NCI-H2171 treated with DMSO at 0.1 percent for 48 hours (cell line): Measurements from ENCODE around the gene ACOXL.
A peak's percentile ranks its signal among the peaks of the same experiment; 100 is the strongest.
"Not testable (repeated sequence)": the region's sequence is repeated elsewhere in the genome, so short reads cannot be mapped to it uniquely, and the experiment has no call there.

Source experiments
- DNase-seq: peaks from one replicate; lab custom pipeline; 2025; lab: John Stamatoyannopoulos, UW

The ACOXL gene

DNA sequence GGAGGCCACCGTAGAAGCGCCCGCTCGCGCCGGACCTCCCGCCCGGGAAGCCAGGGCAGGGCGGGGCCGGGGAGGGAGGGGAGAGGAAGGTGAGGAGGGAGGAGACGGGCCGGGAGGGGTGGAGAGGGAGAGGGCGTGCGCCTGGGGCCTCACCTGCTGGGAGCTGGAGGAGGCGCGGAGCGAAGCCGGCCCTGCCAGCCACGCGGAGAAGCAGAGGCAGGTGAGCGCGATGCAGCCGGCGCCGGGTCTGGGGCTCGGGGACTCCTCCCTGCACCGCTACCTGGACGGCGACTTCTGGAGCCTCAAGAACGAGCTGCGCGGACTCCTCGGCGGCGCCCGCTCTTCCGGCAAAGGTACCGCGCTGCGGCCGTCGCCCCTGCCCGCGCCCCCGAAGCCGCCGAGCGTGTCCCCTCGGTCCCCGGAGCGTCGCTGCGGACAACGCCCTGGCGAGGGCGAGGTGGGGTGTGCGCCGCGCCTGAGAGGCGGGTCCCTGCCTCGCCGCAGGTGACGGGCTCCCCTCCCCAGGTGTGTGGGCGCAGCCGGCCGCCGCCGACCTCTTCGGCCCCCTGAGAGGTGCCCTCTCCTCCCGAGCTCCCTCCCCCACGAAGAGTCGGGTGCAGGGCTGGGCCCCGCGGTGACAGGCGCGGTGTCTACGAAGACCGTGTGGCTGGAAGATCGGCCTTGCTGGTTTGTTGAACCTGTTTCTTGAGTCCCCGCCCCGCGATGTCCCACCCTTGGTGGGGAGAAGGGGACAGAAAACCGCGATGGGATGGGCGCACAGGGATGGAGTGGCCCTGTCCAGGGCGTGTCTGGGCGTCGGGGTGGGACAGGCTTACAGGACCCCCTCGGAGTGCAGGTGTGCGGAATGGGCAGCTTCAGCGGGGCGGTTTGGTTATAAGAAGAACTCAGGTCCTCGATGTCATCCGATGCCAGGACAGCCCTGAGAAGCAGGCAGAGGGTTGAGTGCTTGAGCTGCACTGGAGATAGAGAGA is at the start of gene ACOXL:
ACOXL (plus strand) TSS at position 152 of the 992 bp plus-strand sequence. CDS start 35,817 bp downstream, outside the sequence.
- peak; percentile 45 for DNase-seq

DNA sequence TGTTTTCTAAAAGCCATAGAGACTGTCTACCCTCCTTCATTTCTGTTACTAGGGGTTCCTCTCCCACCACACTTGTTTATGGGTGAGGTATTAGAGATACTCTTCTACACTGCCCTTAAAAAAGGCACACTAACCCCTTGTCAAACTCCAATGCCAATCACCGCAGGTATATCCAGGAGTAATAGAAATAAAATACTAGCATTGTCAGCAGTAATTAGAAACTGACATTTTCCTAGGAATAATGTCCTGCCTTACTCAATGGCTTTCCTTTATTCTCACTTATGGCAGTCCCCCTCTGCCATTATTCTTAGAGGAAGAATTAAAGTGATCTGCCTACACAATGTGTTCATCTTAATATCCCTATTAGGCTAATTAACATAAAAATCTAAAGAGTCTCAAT is 49.5 kb upstream of the ACOXL start:
- no peak for DNase-seq

DNA sequence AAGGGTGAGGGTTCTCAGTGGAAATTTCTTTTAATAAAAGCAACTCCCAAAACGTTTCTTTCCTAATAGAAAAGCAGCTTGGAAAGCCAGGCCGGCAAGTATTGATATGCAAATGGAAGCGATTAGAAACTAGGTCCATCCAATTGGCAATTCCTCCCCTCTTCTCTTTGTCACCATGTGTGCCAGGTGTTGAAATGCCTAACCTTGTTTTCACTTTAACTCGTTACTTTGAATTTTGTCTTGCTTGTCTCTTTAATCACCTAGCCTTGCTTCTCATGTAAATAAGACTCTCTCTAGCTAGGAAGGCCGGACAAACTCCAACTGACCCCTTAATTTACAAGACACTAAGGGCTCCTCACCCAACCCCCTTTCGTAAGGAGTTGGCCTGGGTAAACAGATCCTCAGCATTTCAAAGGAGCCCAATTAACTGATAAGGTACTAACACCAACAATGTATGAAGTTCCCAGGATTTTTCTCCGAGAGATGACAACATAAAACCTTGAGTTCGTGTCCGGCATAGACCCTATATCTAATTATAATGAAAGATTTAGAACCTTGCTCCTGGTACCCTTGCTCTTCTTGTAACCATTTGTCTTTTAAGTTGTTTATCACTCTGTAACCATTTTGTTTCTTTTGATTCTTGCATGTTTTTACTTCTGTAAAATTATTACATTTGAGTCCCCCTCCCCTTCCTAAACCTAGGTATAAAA is 44.4 kb upstream of the ACOXL start:
- not testable (repeated sequence) for DNase-seq

DNA sequence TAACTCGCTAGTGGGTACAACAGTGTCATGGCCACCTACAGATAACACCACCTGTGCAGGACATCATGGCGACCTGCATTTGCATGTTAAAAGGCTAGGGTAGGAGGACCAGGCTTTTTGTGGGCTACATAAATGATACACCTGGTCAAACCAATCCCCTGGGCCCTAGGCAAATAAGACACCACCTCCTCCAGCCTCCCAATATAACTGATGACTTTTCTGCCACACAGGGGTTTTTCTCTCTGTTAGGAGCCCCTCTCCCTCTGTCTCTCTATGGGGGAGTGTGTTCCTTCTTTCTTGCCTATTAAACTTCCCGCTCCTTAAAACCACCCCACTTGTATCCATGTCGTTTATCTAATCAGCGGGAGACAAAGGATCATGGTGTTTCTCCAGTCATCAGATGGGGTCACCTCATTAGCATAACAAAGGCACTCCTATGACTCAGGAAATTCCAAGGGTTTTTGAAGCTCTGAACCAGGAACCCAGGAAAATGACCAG is 43.7 kb upstream of the ACOXL start:
- DNase-seq: no peak

DNA sequence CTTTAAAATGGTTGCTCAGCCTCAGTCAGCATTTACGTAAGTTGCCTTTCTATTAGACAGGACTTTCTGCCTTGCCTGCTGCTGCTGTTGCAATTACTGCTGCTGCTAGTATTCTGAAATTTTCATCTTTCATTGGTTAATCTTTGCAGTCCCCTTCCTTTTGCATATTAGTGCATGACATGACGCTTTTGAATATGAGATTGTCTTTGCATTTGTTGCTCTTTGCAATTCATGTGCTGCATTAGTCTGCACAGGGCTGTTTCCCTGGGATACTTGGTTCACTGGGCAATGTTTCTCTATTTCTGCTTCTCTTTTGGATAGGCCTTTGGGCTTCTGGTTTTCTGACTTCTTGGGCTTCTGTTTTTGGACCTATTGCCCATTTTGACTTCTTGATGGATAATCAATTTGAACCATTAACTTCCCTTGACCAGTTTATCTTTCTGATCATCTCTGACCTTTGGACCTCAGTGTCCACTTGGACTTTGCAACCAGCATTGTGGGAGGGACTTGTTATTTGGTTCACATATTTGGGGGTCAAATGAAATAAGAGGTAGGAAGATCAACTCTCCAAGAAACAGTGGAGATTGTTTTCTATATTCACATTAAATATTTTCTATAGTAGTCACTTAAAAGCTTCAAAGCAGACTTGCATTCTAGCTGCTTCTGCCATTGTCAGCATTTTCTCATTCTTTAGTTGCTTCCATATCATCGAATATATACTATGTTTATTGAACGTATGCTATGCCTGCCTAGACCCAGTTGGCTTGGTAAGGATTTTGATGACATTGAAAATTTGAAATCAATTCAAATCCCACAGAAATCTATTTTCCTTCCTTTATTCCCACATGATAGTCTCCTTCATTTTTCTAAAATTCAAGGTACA is 42.0 kb upstream of the ACOXL start:
- DNase-seq: no peak

DNA sequence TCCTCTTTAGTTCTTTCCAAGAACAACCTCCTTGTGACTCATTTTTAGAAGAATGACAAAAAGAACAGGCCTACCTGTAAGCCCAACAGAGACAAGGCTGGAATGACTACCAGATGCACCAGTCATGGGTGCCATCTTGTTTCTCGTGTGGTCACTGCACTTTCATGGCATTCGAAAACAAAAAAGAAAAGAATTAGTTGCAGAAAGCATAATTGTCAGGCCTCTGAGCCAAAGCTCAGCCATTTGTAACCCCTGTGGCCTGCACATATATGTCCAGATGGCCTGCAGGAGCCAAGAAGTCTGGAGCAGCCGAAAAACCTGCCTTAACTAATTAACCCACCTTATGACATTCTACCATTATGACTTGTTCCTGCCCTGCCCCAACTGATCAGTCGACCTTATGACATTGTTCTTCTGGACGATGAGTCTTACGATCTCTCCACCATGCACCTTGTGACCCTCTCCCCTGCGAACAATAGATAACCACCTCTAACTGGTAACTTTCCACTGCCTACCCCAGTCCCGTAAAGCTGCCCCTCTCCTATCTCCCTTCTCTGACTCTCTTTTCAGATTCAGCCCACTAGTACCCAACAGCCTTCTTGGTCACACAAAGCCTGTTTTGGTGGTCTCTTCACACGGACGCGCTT is 40.6 kb upstream of the ACOXL start:
- no peak for DNase-seq

DNA sequence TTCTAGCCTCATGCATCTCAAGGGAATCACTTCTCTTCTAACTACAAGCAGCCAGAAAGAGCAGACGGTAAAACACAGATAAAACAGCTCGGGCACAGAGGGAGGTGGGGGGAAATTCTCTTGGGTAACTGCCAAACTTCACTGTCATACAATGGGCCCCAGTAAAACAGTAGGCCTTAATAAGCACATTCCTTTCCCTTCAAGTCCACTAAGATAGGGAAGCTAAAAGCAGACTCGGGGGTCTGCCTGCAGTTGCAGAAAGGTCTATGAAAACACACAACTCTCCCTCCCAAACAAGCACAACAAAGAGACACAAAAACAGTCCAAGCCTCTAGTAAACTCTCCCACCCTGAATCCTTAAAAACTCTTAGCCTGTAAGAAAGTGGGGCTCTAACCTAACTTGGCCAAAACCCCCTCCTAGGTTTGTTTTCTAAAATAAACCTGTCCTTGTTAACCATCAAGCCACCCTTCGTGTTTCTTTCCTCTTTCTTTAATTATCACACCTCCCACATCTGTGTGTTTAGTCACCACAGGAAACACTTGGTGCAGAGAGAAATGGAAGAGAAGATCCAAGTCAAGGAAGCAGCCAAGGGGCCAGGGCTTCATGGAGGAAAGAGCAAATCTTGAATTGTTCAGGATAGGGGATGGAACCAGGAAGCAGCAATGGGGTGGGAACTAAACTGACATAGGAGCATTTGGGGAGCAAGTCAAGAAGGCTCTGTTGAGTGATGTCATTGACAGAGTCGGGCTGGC is 37.1 kb upstream of the ACOXL start:
- DNase-seq: peak; percentile 59

DNA sequence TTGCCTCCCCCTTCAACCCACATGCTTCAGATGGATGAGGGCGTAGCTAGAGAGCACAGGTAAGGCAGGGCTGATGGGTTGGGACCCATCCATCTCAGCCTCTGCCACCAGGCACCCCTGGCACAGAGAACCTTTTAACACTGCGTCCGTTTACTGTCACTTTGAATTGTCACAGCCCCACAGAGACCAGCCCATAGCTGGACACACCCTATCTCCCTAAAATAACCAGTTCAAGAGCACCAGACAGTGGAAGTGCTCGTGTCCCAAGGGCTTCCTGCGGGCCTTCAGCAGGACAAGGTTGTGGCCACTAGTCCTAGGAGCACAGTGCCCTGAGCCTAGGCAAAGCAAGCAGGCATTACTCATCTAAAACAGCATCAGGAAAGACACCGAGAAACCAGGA is 34.1 kb upstream of the ACOXL start:
- DNase-seq: not testable (repeated sequence)

DNA sequence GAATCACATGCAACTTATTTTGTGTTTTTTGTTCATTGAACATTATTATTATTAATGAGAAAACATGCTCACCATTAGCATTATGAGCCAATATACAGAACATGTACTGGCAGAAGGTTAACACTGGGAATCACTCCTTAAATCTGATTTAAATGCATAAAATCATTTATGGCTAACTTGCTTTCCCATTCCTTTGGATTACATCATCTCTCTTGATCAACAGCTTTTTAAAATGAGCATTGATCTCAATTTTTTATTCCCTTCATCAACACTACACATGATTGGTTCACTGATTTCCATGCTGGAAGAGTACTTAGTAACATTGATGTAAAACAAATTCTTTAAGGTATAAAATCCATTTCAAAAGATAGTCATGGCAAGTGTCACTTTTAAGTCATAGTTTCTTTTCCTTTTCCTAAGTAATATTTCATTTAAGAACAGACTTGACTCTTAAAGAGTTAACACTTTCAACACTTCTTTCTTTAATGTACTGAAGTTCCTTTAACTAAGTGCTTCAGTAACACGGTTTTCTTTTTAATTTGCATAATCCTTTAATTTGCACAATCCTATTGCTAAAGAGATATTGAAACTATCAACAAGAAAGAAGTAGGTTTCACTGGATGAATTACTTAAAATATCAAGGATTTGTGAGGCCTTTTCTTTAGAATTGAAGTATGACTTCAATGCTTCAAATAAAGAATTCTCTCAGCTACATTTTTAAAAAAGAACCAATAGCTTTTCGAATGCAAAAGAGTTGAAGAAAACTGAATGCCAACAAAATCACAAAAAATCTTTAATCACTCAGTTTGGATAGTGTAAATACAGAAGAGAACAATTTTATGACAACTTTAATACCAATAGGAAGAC is 29.6 kb upstream of the ACOXL start:
- no peak for DNase-seq

DNA sequence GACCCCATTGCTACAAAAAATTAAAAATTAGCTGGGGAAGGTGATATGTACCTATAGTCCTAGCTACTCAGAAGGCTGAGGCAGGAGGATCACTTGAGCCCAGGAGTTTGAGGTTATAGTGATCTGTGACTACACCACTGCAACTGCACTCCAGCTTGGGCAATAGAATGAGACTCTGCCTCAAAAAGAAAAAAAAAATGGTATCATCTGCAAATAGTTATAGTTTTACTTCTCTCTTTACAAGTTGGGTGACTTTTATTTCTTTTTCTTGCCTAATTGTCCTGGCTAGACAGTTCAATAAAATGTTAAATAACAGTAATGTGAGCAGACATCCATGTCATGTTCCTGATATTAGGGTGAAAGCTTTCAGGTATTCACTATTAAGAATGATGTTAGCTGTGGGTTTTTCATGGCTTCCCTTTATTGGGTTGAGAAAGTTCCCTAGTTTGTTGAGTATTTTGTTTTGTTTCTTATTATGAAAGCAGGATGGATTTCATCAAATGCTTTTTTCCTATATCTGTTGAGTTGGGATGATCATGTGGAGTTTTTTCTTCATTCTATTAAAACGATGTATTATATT is 24.9 kb upstream of the ACOXL start:
- DNase-seq: no peak

DNA sequence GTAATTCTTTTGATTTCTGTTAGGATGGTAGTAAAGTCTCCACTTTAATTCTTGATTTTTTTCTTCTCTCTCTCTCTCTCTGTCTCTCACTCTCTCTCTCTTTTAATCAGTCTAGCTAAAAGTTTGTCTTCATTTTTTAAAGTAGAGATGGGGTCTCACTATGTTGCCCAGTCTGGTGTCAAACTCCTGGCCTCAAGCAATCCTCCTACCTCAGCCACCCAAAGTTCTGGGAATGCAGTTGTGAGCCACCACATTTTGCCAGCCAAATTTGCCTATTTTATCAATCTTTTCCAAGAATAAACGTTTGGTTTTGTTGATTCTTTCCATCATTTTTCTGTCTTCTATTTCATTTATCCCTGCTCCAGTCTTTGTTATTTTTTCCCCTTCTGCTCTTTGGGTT is 23.9 kb upstream of the ACOXL start:
- no peak for DNase-seq

DNA sequence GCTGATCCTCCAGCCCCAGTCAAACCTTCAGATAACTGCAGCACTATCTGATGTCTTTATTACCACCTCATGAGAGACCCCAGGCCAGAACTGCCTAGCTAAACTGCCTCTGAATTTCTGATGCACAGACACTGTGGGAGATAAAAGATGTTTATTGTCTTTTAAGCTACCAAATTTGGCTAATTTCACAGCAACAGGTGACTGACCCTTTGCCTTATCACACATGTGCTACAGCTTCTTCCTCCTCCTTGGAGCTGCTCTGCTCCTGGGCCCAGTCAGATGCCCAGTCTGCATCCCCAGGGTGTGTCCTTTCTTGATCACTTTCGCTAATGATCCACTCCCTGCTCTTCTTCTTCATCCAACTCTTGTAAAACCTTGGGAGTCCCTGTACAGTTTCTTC is 19.6 kb upstream of the ACOXL start:
- DNase-seq: no peak

DNA sequence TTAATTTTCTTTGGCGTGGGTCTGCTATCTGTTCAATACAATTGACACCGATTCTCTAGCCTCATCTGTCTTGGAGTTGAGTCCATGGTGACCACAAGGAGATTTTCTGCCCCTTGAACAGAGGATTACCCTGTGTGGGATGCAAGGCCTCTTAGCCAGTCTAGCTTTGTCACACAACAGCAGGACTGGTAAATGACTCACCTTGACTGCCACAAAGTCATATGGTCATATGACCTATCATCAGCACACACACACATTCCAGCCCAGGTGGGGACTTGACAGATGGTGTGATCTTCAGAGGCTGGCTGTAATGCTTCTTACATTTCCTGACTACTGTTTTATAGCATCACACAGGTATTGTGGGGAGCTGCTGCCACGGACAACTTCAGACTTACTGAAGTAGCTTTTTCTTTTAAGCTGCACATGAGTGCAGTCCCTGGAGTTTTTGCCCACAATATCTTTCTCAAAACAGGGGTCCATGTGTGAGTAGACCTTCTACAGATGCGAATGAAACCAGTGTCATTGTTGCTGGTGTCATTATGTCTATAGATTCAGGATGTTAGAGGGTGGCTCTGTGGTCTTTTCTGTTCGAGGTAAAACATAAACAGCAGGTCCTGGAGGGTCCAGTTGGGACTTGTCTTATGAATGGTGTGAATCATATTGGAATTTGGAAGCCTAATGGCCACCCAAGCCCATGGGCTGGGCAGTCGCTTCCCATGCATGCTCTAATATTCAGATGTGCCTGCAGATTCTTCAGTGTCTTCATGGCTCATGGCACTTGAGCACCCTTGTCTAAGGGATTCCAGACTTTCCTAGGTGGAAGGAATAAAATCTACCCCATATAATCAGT is 18.6 kb upstream of the ACOXL start:
- DNase-seq: peak; percentile 94

DNA sequence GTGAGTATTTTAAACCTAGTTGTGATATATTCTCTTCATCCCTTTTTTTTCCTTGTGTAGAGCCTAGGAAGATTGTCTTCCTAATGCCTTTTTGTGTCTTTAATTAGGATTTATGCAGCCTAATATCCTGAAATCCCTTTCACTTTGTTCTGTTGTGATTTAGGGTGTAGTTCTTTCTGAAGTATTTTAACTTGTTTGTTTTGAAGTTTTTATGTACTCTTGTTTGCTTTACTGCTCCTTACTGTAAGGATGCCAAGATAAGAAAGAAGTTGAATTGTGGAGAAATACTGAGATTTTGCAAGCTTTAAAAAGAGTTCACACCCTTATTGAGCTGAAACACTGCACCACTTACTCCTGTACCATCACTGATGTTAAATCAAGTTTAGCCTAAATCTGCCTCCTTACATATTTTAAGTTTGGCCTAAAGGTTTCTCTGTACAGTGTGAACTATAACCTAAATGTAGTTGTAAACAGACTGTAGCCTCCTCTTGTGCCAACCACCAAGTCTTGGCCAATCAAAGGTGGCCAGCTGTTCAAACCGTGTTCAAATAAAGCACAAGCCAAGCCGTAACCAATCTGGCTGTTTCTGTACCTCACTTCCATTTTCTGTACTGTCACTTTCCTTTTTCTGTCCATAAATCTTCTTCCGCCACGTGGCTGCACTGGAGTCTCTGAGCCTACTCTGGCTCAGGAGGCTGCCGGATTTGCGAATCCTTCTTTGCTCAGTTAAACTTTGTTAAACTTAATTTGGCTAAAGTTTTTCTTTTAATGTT is 17.7 kb upstream of the ACOXL start:
- DNase-seq: peak; percentile 61

DNA sequence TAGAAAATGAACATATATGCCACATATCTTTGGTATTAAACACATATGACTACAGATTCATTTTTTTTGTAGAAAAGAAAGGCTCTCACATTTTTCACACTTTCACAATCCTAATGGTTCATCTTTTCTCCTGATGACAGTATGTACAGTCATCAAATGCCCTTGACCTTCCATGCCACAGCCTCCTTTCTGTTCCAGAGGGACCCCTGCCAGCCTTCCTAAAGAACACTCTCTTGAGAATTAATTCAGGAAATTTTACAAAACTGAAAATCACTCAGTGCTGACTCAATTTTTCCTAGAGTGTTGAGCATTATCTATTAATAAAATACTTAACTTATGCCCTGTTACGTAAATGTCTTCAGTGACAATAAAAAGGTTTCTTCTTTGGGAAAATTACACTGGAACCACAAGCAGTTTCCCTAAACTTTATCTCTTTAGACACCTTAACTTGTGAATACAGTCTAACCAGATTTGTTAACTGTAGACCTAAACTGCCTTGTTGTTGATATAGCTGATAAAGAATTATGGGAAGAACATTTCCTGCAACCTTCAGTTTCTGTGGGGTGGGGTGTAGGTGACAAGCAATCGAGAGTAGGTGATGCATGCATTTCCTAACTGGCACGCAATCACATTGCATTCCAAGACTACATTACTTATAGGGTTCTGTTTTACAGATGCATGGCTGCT is 15.3 kb upstream of the ACOXL start:
- DNase-seq: no peak

DNA sequence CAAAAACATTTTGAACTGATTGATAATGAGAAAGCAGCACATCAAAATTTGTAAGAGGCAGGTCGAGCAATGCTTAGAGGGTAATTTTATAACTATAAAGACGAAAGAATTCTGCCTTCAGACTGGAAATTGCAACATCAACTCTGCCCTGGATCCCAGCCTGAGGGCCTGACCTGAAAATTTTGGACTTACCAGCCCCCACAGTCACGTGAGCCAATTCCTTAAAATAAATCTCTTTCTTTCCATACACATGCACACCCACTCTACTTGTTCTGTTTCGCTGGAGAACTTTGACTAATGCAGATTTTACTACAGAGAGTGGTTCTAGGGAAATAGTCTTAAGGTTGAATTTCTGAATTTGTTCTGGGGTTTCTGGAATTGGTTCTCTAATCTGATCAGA is 14.6 kb upstream of the ACOXL start:
- DNase-seq: no peak

DNA sequence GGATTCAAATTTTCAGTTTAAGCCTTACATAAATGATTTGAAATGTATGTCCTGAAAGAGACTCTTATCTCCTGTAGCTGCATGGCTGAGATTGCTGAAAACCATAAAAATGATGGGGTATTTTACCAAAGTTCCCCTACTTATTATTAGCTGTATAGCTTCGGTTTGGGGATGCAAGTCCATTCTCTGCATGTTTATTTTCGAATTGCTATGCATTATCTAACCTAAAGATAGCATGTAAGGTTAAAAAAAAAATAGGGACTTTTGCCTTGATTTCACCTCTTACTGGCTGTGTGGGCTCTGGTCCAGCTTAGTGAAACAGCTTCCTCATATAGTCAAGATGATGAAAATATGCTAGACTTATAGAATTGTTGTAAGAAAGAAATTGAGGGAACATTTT is 14.0 kb upstream of the ACOXL start:
- no peak for DNase-seq
